GM18505 (cell line): ENCODE results near the gene MAS1.
"Not testable (repeated sequence)": the region's sequence is repeated elsewhere in the genome, so short reads cannot be mapped to it uniquely, and the experiment has no call there.

Source experiments
- ATAC-seq: cut with Tn5 transposase; IDR thresholded peaks from one replicate; pipeline ENCODE4 v1.9.1; 2021; ENCODE audit not compliant: unreplicated experiment
- POLR2A ChIP-seq: IDR thresholded peaks from 4 replicates; pipeline ENCODE4 v1.6.1; 2011; ENCODE audit warnings: borderline replicate concordance; ENCODE audit not compliant: insufficient read depth, insufficient read length; ENCODE audit errors: extremely low read depth

Gene MAS1

GRCh38 chr6:159890792-159891191 lies at the start of gene MAS1:
TSS of gene MAS1 (plus strand) at chr6:159890988. CDS start at chr6:159906956, 15,968 bp downstream.
- ATAC-seq, result no peak
- no peak for TF ChIP-seq POLR2A

DNA sequence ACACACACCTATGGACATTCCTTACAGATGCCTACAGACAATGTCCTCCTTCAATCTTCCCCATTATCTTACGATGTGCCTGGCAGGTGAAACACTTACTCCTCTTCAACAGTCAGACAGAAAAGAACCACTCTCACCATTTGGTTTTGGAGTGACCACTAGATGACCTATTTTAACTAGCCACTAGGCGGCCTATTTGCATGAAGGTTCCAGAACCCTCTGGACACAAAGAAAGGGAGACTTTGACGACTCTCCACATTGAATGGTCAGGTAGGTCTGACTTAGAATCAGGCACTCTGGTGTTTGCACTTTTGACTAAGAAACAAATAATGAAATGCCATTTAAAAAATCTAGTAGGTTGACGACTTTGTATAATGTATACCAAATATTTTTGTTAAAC lies 48.8 kb upstream of the MAS1 start:
- TF ChIP-seq POLR2A, result no peak
- no peak for ATAC-seq

DNA sequence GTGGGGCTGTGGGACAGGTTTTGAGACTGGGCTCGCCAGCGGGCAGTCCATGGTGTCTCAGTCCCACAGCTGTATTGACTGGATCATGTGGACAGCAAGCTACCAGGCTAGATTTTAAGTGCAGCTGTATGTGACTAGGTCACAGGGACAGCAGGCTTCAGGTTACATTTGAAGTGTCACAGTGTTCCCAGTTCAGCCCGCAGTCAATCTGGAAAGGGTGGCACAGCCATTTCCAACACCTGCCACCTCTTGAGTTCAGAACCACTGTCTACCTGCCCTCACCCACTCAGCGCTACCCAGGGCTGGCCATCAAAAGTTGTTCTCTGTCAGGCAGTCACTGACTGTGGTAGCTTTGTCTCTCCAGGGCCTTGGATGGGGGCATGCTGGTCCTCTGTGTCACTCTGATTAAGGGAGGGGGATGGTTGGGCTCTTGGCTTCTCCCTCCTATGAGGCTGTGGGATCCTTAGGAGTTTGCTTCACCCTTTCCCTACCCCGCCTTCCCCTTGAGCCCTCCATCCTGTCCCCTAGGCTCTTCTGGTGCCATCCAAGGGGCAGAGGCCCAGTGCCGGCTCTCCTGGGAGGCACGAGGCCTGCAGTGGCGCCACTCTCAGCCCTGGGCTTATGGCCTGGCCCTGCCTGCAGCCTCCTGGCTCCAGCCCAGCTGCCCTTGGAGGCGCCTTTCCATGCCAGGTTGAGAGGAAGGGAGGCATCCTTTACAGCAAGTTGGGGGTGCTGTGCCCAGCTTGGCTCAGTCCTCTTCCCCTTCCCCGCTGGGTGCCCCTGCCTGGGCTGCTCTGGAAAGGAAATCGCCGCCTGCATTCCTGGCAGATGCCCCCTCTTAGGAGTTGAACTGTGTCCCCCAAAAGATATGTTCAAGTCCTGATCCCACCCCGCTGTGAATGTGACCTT lies 45.8 kb upstream of the MAS1 start:
- no peak for ATAC-seq
- no peak for TF ChIP-seq POLR2A

DNA sequence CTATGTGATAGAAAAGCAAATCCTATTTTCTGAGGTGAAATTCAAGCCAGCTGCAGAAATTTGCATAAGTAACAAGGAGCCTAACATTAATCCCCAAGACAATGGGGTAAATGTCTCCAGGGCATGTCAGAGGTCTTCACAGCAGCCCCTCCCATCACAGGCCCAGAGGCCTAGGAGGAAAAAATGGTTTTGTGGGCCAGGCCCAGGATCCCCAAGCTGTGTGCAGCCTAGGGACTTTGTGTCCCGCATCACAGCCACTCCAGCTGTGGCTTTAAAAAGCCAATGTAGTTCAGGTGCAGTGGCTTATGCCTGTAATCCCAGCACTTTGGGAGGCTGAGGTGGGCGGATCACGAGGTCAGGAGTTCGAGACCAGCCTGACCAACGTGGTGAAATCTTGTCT lies 42.2 kb upstream of the MAS1 start:
- not testable (repeated sequence) for ATAC-seq

DNA sequence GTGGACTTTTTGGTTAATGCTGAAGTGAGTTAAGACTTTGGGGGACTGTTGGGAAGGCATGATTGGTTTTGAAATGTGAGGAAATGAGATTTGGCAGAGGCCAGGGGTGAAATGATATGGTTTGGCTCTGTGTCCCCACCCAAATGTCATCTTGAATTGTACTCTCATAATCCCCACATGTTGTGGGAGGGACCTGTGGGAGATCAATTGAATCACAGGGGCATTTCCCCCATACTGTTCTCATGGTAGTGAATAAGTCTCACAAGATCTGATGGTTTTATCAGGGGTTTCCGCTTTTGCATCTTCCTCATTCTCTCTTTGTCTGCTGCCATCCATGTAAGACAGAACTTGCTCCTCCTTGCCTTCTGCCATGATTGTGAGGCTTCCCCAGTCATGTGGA lies 40.9 kb upstream of the MAS1 start:
- ATAC-seq, result not testable (repeated sequence)

DNA sequence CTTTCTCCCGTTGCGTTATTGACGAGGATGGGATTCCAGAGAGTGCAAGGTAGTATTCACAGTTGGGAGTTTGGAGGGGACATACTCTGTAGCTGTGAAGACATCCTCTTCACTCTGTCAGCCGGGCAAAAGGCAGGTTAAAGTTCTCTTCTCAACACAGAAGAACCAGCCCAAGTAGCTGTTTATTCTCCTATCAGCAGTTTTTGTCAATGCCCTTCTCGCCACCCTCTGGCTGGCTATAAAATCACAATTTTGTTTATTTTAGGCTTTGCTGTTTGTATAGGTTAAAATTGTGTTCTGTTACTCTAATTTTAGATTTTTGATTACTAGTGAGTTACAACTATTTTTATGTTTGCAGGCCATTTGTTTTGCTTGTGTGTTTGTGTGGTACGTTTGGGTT lies 37.9 kb upstream of the MAS1 start:
- ATAC-seq, result no peak
- no peak for TF ChIP-seq POLR2A

DNA sequence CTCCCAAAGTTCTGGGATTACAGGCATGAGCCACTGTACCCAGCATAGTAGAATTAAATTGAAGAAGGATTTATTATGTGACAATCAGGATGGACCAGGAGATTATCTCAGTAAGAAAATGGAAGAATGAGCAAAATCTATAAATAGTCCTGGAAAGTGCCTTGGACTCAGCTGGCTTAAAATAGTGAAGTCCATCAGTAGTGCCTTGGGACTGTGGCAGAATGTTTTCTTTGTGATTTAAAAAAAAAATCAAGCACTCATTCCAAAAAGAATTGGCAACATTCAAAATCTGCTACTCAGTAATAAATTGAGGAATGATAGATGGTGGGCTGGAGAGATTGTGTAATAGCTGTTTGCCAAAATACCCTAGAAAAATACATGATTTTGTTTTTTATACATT lies 37.0 kb upstream of the MAS1 start:
- TF ChIP-seq POLR2A, result no peak
- ATAC-seq, result no peak

GRCh38 chr6:159854959-159855358 lies 35.8 kb upstream of the MAS1 start:
- ATAC-seq, result no peak
- no peak for TF ChIP-seq POLR2A

GRCh38 chr6:159858259-159858658 lies 32.5 kb upstream of the MAS1 start:
- no peak for ATAC-seq
- no peak for TF ChIP-seq POLR2A

GRCh38 chr6:159860482-159860881 lies 30.3 kb upstream of the MAS1 start:
- no peak for TF ChIP-seq POLR2A
- no peak for ATAC-seq

- no peak for TF ChIP-seq POLR2A
- ATAC-seq, result no peak
Observed at GRCh38 chr6:159862103-159862502, 28.7 kb upstream of the MAS1 start.

DNA sequence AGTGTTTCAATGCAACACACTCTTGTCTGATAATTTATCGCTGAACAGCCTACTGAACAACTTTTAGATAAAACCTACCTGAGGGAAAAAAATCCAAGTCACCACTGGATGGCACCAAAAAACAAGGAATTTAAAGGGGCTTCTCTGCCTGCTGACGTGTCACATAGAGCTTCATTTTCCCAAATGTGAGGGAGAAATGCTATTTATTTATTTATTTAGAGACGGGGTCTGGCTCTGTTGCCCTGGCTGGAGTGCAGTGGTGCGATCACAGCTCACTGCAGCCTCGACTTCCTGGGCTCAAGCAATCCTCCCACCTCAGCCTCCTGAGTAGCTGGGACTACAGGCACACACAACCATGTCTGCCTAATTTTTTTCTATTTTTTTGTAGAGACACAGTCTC lies 27.4 kb upstream of the MAS1 start:
- not testable (repeated sequence) for ATAC-seq

DNA sequence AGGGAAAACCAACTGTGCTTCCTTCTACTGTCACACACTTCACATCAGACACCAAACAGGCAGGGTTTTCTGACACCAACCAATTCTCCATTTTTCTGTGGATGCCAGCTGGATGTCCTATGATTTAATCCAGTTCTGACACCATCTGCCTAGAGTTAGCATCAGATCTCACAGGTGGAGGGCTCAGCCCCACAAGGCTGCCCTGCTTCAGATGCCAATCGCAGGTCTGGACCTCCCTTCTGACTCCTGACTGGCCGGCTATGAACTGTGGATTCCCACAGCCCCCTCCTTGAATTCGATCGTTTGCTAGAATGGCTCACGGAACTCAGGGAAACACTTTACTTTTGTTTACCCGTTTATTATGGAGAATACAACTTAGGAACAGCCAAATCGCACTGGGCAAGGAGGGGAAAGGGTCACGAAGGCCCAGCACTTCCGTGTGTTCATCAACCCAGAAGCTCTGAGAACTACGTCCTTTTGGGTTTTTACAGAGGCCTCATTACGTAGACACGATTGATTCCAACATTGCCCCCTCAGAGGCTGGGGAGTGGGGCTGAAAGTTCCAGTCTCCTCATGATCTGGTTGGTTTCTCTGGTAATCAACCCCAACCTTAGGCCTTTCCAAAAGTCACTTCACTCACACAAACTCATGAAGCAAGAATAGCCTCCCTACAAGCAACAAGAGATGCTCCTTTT lies 25.4 kb upstream of the MAS1 start:
- ATAC-seq, result no peak

More for the DNA sequence above, 25.4 kb upstream of the MAS1 start:
- no peak for TF ChIP-seq POLR2A
